ENCODE data around the gene MAGI2.

DNA sequence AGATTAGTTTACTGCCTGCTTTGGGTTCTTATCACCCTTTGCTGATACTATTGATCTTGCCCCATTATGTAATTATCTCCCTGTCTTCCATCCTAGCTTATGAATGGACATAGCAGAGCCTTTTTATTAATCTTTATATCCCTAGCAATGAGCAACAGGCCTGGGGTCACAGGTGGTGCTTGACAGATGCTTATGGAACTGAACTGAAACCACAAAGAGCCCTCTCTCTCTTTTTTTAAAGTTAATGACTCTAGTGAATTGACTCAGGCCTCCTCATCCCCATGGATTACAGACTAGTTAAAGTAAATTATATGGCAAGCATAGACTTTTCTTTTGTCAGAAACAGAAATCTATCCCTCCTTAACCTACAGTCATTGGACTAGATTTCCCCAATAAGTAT is 1389.7 kb downstream of the MAGI2 start:
- TF ChIP-seq CTCF (IDR thresholded peaks at IDR 0.05): no peak
- no peak for TF ChIP-seq POLR2A (IDR thresholded peaks at IDR 0.05)

Measured in suprapubic skin (tissue), 3 donors.